AG20443 (cell line): Measurements from ENCODE around the gene RAPGEF6.
"Not testable (repeated sequence)": the region's sequence is repeated elsewhere in the genome, so short reads cannot be mapped to it uniquely, and the experiment has no call there.

Experiments
- DNase-seq: peaks from one replicate; pipeline ENCODE4 v3.0.0; 2012; ENCODE audit warnings: low spot score, mixed read lengths

The RAPGEF6 gene

GRCh38 chr5:131644370-131644769 lies 9.3 kb upstream of the RAPGEF6 start:
- DNase-seq: no peak

DNA sequence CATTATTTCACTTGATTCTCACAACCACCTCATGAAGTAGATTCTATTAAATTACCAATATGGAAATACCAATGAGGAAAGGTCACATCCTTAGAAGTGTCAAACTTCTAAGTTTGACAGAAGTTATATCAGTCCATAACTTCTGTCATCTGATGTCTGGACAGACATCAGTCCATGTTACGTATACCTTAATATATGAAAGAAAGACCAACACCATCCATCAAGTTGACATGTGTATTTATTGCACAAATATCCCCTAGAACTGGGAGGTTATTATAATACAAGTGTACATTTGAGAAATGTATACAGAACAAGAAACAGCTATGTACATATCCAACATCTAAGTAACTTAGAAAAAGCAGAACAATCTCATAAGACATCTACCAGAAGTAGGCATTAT lies 6.5 kb upstream of the RAPGEF6 start:
- DNase-seq: no peak

GRCh38 chr5:131640043-131640856 lies 5.2 kb upstream of the RAPGEF6 start:
- DNase-seq: peak; percentile 20

GRCh38 chr5:131639148-131639547 lies 4.1 kb upstream of the RAPGEF6 start:
- no peak for DNase-seq

GRCh38 chr5:131637694-131638093 lies 2.7 kb upstream of the RAPGEF6 start:
- DNase-seq: no peak

- DNase-seq: peak; percentile 34
Observed at GRCh38 chr5:131635684-131636572, 899 bp upstream of the RAPGEF6 start.

- DNase-seq: peak; percentile 50
Observed at GRCh38 chr5:131634666-131634995, 398 bp downstream of the RAPGEF6 start.

- DNase-seq: no peak
Observed at GRCh38 chr5:131634238-131634637, 791 bp downstream of the RAPGEF6 start.

- DNase-seq: no peak
Observed at GRCh38 chr5:131633830-131634229, 1.2 kb downstream of the RAPGEF6 start.

DNA sequence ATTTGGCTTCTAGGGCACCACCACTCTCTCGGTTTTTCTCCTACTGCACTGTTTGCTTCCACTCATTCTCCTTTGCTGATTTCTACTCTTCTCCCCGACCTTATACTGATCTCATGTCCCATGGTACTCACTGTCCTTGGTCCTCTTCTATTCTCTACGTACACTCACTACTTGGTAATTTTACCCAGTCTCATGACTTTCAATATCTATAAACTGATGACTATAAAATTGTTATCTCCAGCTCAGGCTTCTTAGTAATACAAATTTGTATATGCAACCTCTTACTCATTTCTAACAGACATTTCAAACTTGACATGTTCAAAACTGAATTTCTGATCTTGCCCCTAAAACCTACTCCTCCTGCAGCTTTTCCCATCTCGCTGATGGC lies 4.1 kb downstream of the RAPGEF6 start:
- no peak for DNase-seq

DNA sequence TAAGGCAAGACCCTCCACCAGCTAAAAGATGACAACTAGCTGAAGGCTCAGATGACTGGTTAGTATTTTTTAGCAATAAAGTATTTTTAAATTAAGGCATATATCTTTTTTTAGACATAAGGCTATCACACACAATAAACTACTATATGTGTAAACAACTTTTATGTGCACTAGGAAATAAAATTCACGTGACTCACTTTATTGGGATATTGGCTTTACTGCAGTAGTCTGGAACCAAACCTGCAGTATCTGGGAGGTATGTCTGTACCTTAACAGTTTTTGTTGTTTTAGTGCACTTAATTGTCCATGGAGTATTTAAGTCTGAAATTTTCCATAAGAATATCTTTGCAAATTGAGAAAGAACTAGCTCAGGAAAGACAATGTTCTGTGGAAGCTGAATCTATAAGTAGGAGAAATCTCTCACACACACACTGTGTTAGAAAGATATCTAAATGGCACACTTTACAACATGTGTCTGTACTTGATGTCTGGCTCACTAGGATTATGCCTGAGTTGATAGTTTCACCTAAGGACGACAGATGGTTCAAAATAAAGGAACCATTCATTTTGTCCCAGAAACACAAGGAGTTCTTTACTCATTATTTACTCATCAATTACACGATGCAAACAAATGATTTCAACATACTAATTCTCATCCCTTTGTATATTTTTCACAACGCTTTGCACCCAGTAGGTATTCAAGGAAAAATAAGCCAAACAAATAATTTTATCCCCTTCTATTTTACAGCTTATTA lies 4.6 kb downstream of the RAPGEF6 start:
- no peak for DNase-seq

GRCh38 chr5:131628990-131629389 lies 6.0 kb downstream of the RAPGEF6 start:
- peak; percentile 23 for DNase-seq

GRCh38 chr5:131627207-131627865 lies 7.7 kb downstream of the RAPGEF6 start:
- no peak for DNase-seq

DNA sequence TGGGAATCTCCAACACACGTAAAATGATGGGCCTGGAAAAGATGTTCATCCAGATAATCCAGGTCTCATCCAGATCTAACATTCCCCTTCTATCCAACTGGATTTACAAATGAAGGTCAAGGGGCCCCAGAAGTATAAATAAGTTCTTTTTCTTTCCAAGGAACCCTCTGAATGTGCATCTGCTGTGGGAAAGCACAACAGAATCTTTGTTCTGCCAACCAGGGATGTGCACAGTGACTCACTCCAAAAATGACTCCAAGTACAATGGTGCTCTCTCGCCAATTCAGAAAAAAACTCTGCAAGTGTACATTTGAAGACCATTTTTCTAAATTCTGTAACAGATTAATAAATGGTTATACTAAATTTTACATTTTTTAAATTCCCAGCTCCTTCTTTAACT lies 12.4 kb downstream of the RAPGEF6 start:
- DNase-seq: peak; percentile 24

- DNase-seq: not testable (repeated sequence)
Observed at GRCh38 chr5:131621164-131621563, 13.9 kb downstream of the RAPGEF6 start.

GRCh38 chr5:131619102-131619501 lies 15.9 kb downstream of the RAPGEF6 start:
- DNase-seq: no peak

GRCh38 chr5:131617140-131617822 lies 17.7 kb downstream of the RAPGEF6 start:
- DNase-seq: no peak

DNA sequence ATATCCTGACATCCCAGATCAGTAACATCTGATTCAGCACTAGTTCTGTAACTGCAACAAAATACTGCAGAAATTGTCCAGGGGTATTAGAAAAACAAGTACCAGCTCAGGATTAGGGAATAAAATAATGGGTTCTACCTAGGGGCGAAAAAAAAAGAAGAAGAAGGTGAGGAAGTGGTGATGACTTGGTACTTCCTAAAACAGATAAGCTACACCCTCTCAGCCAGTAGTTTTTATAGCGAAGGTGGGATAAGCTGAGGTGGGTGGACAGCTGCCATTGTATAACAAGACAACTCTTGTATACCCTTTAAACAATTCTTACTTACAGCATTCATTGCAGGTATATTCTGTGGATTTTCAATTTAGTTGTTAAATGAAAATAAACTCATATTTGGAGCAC lies 19.1 kb downstream of the RAPGEF6 start:
- DNase-seq: no peak

DNA sequence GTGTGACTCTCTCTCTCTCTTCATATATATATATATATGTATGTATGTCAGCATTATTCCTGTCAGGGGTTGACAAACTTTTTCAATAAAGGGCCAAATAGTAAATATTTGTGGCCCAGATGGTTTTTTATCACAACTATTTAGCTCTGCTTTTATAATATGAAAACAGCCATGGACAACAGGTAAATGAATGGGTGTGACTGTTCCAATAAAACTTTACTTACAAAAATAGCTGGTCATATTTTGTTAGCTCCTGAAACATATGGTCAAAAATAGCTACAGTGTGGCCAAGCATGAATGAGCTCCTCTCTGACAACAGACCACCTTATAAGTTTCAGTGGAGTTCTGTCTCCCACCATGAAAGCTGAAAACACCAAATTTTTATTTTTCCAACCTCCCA lies 21.6 kb downstream of the RAPGEF6 start:
- no peak for DNase-seq

DNA sequence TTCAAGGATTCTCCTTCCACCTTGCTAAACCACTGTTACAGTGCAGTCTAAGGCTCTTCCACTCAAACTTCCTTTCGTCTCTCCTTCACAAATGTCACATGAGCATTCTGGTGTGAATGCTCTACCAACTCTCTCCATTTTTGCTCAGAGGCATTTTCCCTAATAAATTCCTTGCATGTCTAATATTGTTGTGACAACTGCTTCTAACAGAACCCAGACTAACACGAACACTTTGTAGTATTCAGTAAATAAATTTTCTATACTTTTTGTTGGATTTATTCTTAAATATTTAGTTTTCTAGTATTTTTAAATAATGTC lies 24.0 kb downstream of the RAPGEF6 start:
- no peak for DNase-seq

DNA sequence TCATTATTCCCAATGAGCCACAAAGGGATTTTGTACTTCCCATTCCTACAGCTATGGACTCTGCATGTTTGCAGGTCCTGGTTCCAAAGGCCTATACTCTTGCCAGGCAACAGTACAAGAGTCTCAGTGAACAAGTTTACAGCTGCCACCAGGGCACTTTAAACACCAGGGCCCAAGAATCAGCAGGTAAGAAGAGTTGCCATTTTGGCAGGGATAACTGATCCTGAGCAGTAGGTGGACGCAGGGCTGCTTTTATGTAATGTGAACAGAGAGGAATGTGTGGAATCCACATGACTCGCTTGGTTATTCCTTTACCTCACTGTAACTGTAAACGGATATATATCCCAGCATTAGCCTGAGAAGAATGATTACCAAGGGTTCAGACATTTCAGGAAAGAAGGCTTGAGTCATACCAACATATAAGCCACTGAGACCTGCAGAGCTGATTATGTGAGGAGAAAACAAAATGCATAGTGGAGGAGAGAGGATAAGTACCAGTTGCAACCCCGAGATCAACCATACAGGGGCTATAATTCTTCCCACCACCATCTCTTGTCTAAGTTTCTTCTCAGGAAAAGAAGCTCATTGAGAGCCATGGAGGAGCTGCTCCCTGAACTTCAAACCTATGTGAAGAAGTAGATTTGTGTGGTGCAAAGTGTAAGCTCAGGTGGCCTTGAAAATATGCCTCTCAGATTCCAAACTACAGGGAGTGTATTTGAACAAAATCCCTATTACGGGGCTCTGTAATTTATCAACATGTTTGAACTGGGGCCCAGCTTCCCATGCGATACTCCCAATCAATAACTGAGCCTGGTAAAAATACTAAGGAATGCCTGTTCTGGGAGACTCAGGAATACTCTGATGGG lies 24.6 kb downstream of the RAPGEF6 start:
- DNase-seq: peak; percentile 47
